ENCODE results near the gene ZFP36L1. TPM values are rescaled to one million over a fixed set of nuclear protein-coding genes. Genes with fewer than 3 reads are reported as not detected.

ZFP36L1 gene
- total and polyA plus RNA-seq, 7 donors = 45.4 to 225 (median 117) TPM

DNA sequence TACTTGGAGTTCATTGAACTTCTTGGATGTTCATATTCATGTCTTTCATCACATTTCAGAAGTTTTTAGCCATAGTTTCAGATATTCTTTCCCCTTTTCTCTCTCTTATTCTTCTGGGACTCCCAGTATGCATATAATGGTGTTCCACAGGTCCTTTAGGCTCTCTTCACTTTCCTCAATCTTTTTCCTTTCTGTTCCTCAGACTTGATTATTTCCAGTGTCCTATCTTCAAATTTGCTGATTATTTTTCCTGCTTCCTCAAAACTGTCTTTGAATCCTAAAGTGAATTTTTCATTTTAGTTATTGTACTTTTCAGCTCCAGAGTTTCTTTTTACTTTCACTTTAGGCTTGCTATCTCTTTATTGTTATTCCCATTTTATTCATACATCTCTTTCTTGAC, 8.8 kb upstream of the ZFP36L1 start:
- H3K27ac ChIP-seq = no peak overlapping the region
- H3K27me3 ChIP-seq (ENCODE audit: insufficient read depth in 3 of 3, low read length in 2 of 3) = no peaks in the 10 kb centered on the region
- no peak overlapping the region for H3K4me3 ChIP-seq
- TF ChIP-seq, protein P1, sequence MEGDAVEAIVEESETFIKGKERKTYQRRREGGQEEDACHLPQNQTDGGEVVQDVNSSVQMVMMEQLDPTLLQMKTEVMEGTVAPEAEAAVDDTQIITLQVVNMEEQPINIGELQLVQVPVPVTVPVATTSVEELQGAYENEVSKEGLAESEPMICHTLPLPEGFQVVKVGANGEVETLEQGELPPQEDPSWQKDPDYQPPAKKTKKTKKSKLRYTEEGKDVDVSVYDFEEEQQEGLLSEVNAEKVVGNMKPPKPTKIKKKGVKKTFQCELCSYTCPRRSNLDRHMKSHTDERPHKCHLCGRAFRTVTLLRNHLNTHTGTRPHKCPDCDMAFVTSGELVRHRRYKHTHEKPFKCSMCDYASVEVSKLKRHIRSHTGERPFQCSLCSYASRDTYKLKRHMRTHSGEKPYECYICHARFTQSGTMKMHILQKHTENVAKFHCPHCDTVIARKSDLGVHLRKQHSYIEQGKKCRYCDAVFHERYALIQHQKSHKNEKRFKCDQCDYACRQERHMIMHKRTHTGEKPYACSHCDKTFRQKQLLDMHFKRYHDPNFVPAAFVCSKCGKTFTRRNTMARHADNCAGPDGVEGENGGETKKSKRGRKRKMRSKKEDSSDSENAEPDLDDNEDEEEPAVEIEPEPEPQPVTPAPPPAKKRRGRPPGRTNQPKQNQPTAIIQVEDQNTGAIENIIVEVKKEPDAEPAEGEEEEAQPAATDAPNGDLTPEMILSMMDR (IDR thresholded peaks at IDR 0.05) = no peak
- DNase-seq (no peak), ATAC-seq (no peak)
- intact Hi-C loops (cut with DNase I) = no loop called here
- peaks cover 8% of the 10 kb centered on the region for H3K4me1 ChIP-seq
- H3K9me3 ChIP-seq = peaks cover 11% of the 10 kb centered on the region
- no peaks in the 10 kb centered on the region for H3K36me3 ChIP-seq (ENCODE audit: insufficient read depth in 1 of 2, low read depth in 1 of 2)

- DNase-seq (no peak), ATAC-seq (no peak)
- intact Hi-C loops (cut with DNase I) = no loop called here
- TF ChIP-seq, protein P1 (IDR thresholded peaks at IDR 0.05) = no peak
- no peak overlapping the region for H3K4me3 ChIP-seq
- H3K36me3 ChIP-seq (ENCODE audit: insufficient read depth in 1 of 2, low read depth in 1 of 2) = no peaks in the 10 kb centered on the region
- H3K4me1 ChIP-seq = peaks cover 1% of the 10 kb centered on the region
- no peaks in the 10 kb centered on the region for H3K27me3 ChIP-seq (ENCODE audit: insufficient read depth in 3 of 3, low read length in 2 of 3)
- H3K27ac ChIP-seq = no peak overlapping the region
- peaks cover 11% of the 10 kb centered on the region for H3K9me3 ChIP-seq
Observed at GRCh38 chr14:68800953-68801352, 8.1 kb upstream of the ZFP36L1 start.

GRCh38 chr14:68800390-68800789, 7.5 kb upstream of the ZFP36L1 start:
- Histone ChIP-seq H3K27ac (no peak overlapping the region), H3K27me3 (ENCODE audit: insufficient read depth in 3 of 3, low read length in 2 of 3) (no peaks in the 10 kb centered on the region), H3K36me3 (ENCODE audit: insufficient read depth in 1 of 2, low read depth in 1 of 2) (no peaks in the 10 kb centered on the region), H3K9me3 (peaks cover 11% of the 10 kb centered on the region), H3K4me3 (no peak overlapping the region), H3K4me1 (no peaks in the 10 kb centered on the region)
- 68 to 92% (median 85%) methylated on average over 2 of the region's 2 CpGs for WGBS, 3 donors
- ATAC-seq = no peak
- intact Hi-C loops (cut with DNase I) = no loop called here
- DNase-seq = no peak
- TF ChIP-seq, protein P1 (IDR thresholded peaks at IDR 0.05) = no peak

- Histone ChIP-seq H3K4me3 (no peak overlapping the region), H3K27me3 (ENCODE audit: insufficient read depth in 3 of 3, low read length in 2 of 3) (no peaks in the 10 kb centered on the region), H3K4me1 (no peaks in the 10 kb centered on the region), H3K27ac (no peak overlapping the region), H3K9me3 (peaks cover 11% of the 10 kb centered on the region), H3K36me3 (ENCODE audit: insufficient read depth in 1 of 2, low read depth in 1 of 2) (no peaks in the 10 kb centered on the region)
- TF ChIP-seq, protein P1 (IDR thresholded peaks at IDR 0.05) = no peak
- ATAC-seq (no peak), DNase-seq (no peak)
- intact Hi-C loops (cut with DNase I) = loop anchor here in 1 of 2 donors (2.0 kb wide), 1 partner anchor 14 kb away; no protein-coding TSS in a partner anchor
Observed at GRCh38 chr14:68798621-68799020, 5.8 kb upstream of the ZFP36L1 start.

GRCh38 chr14:68797121-68797670, 4.3 kb upstream of the ZFP36L1 start:
- peak overlapping the region; percentile 100 for H3K27ac ChIP-seq
- H3K36me3 ChIP-seq (ENCODE audit: insufficient read depth in 1 of 2, low read depth in 1 of 2) = peaks cover 0 to 3% of the 10 kb centered on the region in 2 donors
- WGBS, 3 donors = 80 to 88% (median 82%) methylated on average over 7 of the region's 7 CpGs
- H3K4me1 ChIP-seq = no peaks in the 10 kb centered on the region
- DNase-seq (no peak), ATAC-seq (no peak)
- intact Hi-C loops (cut with DNase I) = loop anchor here in 1 of 2 donors (2.0 kb wide), 1 partner anchor 16 kb away; no protein-coding TSS in a partner anchor
- peaks cover 11% of the 10 kb centered on the region for H3K9me3 ChIP-seq
- no peaks in the 10 kb centered on the region for H3K27me3 ChIP-seq (ENCODE audit: insufficient read depth in 3 of 3, low read length in 2 of 3)
- TF ChIP-seq, protein P1 (IDR thresholded peaks at IDR 0.05) = no peak
- H3K4me3 ChIP-seq = no peak overlapping the region
